ENCODE measurements around the gene ARSB. TPM values are rescaled to one million over a fixed set of nuclear protein-coding genes. Genes with fewer than 3 reads are reported as not detected.

Gene ARSB
- total and polyA plus RNA-seq, 2 donors (not counting 1 experiment from before 2014, with no cell fraction given): 10.1 to 27.7 TPM

- Histone ChIP-seq H3K79me2 (ENCODE audit: control insufficient read depth, insufficient read depth, low read length) (no peaks in the 10 kb centered on the region), H3K9ac (ENCODE audit: insufficient read depth, low read length) (no peak overlapping the region), H3K27ac (ENCODE audit: insufficient read depth, low read length) (no peak overlapping the region), H2AFZ (ENCODE audit: low read length) (no peak overlapping the region), H3K4me3 (replicated peaks in 1 of 4; ENCODE audit: control extremely low read depth in 1 of 4, insufficient read depth in 1 of 4, low read depth in 3 of 4, low read length in 4 of 4) (no peak overlapping the region), H3K4me2 (ENCODE audit: extremely low read depth, insufficient read depth, low read length) (no peak overlapping the region), H3K9me3 (ENCODE audit: control insufficient read depth, insufficient read depth, low read depth, low read length) (no peaks in the 10 kb centered on the region), H3K27me3 (ENCODE audit: control insufficient read depth, insufficient read depth, low read length) (no peaks in the 10 kb centered on the region), H3K4me1 (ENCODE audit: control insufficient read depth, extremely low read depth, insufficient read depth, low read length) (no peaks in the 10 kb centered on the region), H4K20me1 (ENCODE audit: control insufficient read depth, extremely low read depth, insufficient read depth, low read length) (no peaks in the 10 kb centered on the region), H3K36me3 (ENCODE audit: control insufficient read depth, insufficient read depth, low read length) (no peaks in the 10 kb centered on the region)
- TF ChIP-seq EZH2 (IDR thresholded peaks at IDR 0.05; ENCODE audit: low read length, missing control alignments) (no peak), CTCF (conservative IDR thresholded peaks at IDR 0.05 in 1 of 2, IDR thresholded peaks at IDR 0.05 in 1 of 2; ENCODE audit: low read depth in 1 of 2, low read length in 2 of 2) (no peak)
- no peak for DNase-seq (ENCODE audit: low read depth in 2 of 2)
Observed at GRCh38 chr5:78959767-78960166, 25.3 kb downstream of the ARSB start.

GRCh38 chr5:78958672-78959445, 26.3 kb downstream of the ARSB start:
- no peaks in the 10 kb centered on the region for H4K20me1 ChIP-seq (ENCODE audit: control insufficient read depth, extremely low read depth, insufficient read depth, low read length)
- H3K9me3 ChIP-seq (ENCODE audit: control insufficient read depth, insufficient read depth, low read depth, low read length): no peaks in the 10 kb centered on the region
- H3K9ac ChIP-seq (ENCODE audit: insufficient read depth, low read length): no peak overlapping the region
- no peak overlapping the region for H2AFZ ChIP-seq (ENCODE audit: low read length)
- H3K4me1 ChIP-seq (ENCODE audit: control insufficient read depth, extremely low read depth, insufficient read depth, low read length): no peaks in the 10 kb centered on the region
- no peak overlapping the region for H3K4me2 ChIP-seq (ENCODE audit: extremely low read depth, insufficient read depth, low read length)
- no peaks in the 10 kb centered on the region for H3K27me3 ChIP-seq (ENCODE audit: control insufficient read depth, insufficient read depth, low read length)
- DNase-seq (ENCODE audit: low read depth in 2 of 2): no peak
- no peaks in the 10 kb centered on the region for H3K79me2 ChIP-seq (ENCODE audit: control insufficient read depth, insufficient read depth, low read length)
- no peak for TF ChIP-seq CTCF (conservative IDR thresholded peaks at IDR 0.05 in 1 of 2, IDR thresholded peaks at IDR 0.05 in 1 of 2; ENCODE audit: low read depth in 1 of 2, low read length in 2 of 2)
- TF ChIP-seq EZH2 (IDR thresholded peaks at IDR 0.05; ENCODE audit: low read length, missing control alignments): no peak
- no peaks in the 10 kb centered on the region for H3K36me3 ChIP-seq (ENCODE audit: control insufficient read depth, insufficient read depth, low read length)
- H3K4me3 ChIP-seq (replicated peaks in 1 of 4; ENCODE audit: control extremely low read depth in 1 of 4, insufficient read depth in 1 of 4, low read depth in 3 of 4, low read length in 4 of 4): no peak overlapping the region
- H3K27ac ChIP-seq (ENCODE audit: insufficient read depth, low read length): no peak overlapping the region

- no peak for DNase-seq (ENCODE audit: low read depth in 2 of 2)
- Histone ChIP-seq H3K9me3 (ENCODE audit: control insufficient read depth, insufficient read depth, low read depth, low read length) (no peaks in the 10 kb centered on the region), H3K9ac (ENCODE audit: insufficient read depth, low read length) (no peak overlapping the region), H3K27me3 (ENCODE audit: control insufficient read depth, insufficient read depth, low read length) (no peaks in the 10 kb centered on the region), H3K4me1 (ENCODE audit: control insufficient read depth, extremely low read depth, insufficient read depth, low read length) (no peaks in the 10 kb centered on the region), H3K4me3 (replicated peaks in 1 of 4; ENCODE audit: control extremely low read depth in 1 of 4, insufficient read depth in 1 of 4, low read depth in 3 of 4, low read length in 4 of 4) (no peak overlapping the region), H3K27ac (ENCODE audit: insufficient read depth, low read length) (no peak overlapping the region), H3K36me3 (ENCODE audit: control insufficient read depth, insufficient read depth, low read length) (no peaks in the 10 kb centered on the region), H3K4me2 (ENCODE audit: extremely low read depth, insufficient read depth, low read length) (no peak overlapping the region), H4K20me1 (ENCODE audit: control insufficient read depth, extremely low read depth, insufficient read depth, low read length) (no peaks in the 10 kb centered on the region), H3K79me2 (ENCODE audit: control insufficient read depth, insufficient read depth, low read length) (no peaks in the 10 kb centered on the region), H2AFZ (ENCODE audit: low read length) (no peak overlapping the region)
- TF ChIP-seq EZH2 (IDR thresholded peaks at IDR 0.05; ENCODE audit: low read length, missing control alignments): no peak
- no peak for TF ChIP-seq CTCF (conservative IDR thresholded peaks at IDR 0.05 in 1 of 2, IDR thresholded peaks at IDR 0.05 in 1 of 2; ENCODE audit: low read depth in 1 of 2, low read length in 2 of 2)
Observed at GRCh38 chr5:78956901-78957300, 28.2 kb downstream of the ARSB start.
